Thyroid gland (tissue), 4 donors: ENCODE data around the gene LYSMD3.

Experiments used
- CTCF ChIP-seq, 6 experiments: fragments of 200-600 bp in 3 of 6; fragments of 450-650 bp in 3 of 6; sonication (generic) in 3 of 6; IDR thresholded peaks; one replicate each; pipeline ENCODE4 v1.5.1; 2016 to 2019; ENCODE audit warnings: antibody characterized with exemption in 6 of 6, mild to moderate bottlenecking in 2 of 6, inconsistent platforms in 1 of 6, moderate library complexity in 1 of 6
- POLR2A ChIP-seq, 2 donors: fragments of 450-650 bp; IDR thresholded peaks; one replicate each; pipeline ENCODE4 v1.6.1; 2017; ENCODE audit warnings: antibody characterized with exemption in 2 of 2, mild to moderate bottlenecking in 2 of 2, moderate library complexity in 1 of 2

DNA sequence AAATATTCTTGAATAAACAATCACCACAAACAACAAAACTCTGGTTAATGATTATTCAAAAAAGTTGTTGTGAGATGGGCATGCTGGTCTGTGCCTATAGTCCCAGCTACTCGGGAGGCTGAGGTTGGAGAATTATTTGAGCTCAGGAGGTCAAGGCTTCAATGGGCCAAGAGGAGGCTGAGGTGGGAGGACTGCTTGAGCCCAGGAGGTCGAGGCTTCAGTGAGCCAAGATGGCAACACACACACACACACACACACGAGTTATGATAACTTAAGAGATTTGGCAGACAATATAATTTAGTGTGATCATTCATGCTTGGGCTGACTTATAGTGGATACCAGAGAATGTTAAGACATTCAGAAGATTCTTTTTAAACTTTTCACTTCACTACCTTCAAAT, 14.9 kb downstream of the LYSMD3 start:
- TF ChIP-seq CTCF (IDR thresholded peaks at IDR 0.05) = no peak
- TF ChIP-seq POLR2A (IDR thresholded peaks at IDR 0.05) = no peak
